Measurements from ENCODE around the gene ZSCAN22.
A peak's percentile ranks its signal among the peaks of the same experiment; 100 is the strongest.

Gene ZSCAN22

DNA sequence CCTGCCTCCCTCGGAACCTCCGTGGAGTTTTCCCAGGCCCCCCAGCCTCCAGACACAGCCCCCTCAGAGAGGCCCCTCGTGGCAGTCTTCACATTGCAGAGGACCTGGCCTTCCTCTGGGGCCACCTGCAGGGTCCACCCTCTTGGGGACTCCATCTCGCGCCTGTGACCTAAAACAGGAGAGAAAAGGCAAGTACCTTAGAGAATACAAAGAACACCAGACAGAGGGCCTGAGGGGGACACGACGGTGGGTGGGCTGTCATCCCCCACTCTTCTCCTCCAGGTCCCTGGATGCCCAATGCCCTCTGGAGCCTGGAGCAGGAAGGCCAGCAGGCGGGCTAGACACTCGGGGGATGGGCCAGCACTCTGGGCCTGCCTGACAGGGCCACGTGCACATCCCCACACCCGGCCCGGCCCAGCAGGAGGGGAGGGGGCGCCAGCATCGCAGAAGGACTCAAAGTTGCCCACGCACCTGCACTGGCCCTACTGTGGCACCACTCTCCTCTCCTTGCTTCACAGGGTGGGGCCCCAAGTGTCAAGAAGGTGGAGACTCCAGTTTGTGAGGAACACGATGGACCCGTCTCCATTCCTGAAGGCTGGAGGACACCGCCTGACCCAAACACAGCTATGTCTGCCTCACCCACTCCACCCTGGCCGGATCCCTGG is 30.8 kb downstream of the ZSCAN22 start:
- Histone ChIP-seq H3K27me3 (replicated peaks) (no peaks in the 10 kb centered on the region), H3K4me3 (ENCODE audit: low read depth, low read length) (no peak overlapping the region), H3K27ac (no peak overlapping the region), H3K36me3 (replicated peaks) (no peaks in the 10 kb centered on the region)
- TF ChIP-seq, protein P1, sequence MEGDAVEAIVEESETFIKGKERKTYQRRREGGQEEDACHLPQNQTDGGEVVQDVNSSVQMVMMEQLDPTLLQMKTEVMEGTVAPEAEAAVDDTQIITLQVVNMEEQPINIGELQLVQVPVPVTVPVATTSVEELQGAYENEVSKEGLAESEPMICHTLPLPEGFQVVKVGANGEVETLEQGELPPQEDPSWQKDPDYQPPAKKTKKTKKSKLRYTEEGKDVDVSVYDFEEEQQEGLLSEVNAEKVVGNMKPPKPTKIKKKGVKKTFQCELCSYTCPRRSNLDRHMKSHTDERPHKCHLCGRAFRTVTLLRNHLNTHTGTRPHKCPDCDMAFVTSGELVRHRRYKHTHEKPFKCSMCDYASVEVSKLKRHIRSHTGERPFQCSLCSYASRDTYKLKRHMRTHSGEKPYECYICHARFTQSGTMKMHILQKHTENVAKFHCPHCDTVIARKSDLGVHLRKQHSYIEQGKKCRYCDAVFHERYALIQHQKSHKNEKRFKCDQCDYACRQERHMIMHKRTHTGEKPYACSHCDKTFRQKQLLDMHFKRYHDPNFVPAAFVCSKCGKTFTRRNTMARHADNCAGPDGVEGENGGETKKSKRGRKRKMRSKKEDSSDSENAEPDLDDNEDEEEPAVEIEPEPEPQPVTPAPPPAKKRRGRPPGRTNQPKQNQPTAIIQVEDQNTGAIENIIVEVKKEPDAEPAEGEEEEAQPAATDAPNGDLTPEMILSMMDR (IDR thresholded peaks at IDR 0.05; ENCODE audit: low read depth, low read length, missing control alignments), result no peak
- in situ Hi-C loops (cut with HindIII; ENCODE audit: low pct_ligation_motif_present, low sequenced_read_pairs), result no loop called here
- DNase-seq, result no peak

DNA sequence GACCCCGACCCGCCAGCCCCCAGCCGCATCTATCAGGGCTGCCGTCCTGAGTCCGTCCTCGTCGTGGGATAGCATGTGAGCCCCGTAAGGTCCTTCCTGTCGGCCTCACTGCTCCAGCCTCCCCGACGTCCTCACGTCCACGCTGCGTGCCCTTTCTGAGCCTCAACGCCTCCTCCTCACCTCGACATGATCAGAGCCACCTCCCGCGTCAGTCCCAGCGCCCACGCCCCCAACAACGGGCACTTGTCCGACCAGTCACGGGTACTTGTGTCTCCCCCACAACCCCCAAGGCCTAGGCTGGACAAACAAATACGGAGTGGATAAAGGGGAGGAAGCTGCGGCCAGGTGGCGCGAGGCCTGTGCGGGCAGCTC is 35.1 kb downstream of the ZSCAN22 start:
- Histone ChIP-seq H3K27ac (peak overlapping the region; percentile 77), H3K36me3 (replicated peaks) (no peaks in the 10 kb centered on the region), H3K27me3 (replicated peaks) (no peaks in the 10 kb centered on the region), H3K4me3 (ENCODE audit: low read depth, low read length) (peak overlapping the region; percentile 72)
- in situ Hi-C loops (cut with HindIII; ENCODE audit: low pct_ligation_motif_present, low sequenced_read_pairs), result no loop called here
- TF ChIP-seq, protein P1 (IDR thresholded peaks at IDR 0.05; ENCODE audit: low read depth, low read length, missing control alignments), result no peak
- DNase-seq, result no peak

DNA sequence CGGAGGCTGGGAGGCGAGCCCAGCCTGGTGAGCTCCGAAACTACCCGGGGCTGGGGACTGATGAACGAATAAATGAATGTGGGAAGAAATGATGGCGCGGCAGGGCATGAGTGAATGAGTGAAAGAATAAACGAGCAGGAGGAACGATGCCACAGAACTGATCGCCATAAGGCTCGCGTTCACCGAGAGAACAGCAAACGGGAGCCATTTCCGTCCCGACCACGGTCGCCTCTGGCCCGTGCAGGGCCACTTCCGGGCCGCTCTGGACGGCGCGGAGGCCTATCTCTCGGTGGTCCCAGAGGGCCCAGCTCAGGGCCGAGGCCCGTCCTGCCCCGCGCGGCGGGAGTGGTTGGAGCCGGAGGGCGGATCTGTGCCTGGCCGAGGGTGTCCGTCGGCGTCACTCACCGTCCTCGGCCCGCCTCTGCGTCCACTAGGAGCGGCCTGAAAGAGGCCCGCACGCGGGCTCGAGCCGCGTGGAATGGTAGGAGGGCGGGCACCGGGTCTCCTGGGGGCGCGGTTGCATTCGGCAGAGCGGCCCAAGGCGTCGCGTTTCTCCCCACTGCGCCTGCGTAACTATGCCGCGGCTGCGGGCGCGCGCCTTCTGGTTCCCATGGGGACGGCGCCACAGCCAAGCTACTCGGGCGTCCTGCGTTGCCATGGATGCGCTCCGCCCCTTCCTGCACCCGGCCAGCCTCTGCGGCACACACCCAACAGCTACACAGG is 35.6 kb downstream of the ZSCAN22 start, which contains the start of gene ZNF497:
Gene ZNF497, minus strand, starts transcription at position 480 of the 723 bp plus-strand sequence. CDS start 5,116 bp downstream, outside the sequence.
- Histone ChIP-seq H3K36me3 (replicated peaks) (no peaks in the 10 kb centered on the region), H3K4me3 (ENCODE audit: low read depth, low read length) (peak within 1 kb of the TSS; percentile 72), H3K27me3 (replicated peaks) (no peaks in the 10 kb centered on the region), H3K27ac (peak within 1 kb of the TSS; percentile 77)
- in situ Hi-C loops (cut with HindIII; ENCODE audit: low pct_ligation_motif_present, low sequenced_read_pairs), result no loop called here
- TF ChIP-seq, protein P1 (IDR thresholded peaks at IDR 0.05; ENCODE audit: low read depth, low read length, missing control alignments), result no peak
- peak; percentile 93 for DNase-seq

DNA sequence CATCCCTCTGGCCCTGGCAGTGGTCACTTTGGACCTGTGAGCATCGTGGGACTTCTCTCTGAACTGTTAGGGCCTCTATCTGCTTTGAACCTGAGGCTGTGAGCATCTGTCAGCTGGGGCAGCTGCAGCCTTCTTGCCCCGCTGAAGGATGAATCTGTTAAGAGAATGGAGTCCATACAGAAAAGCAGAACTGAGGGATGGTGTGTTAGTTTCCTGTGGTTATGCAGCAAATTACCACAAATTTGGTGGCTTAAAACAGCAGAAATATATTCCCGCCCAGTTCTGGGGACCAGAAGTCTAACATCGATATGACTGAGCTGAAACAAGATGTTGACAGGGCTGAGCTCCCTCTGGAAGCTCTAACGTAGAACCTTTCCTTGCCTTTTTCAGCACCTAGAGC is 37.4 kb downstream of the ZSCAN22 start:
- H3K4me3 ChIP-seq (ENCODE audit: low read depth, low read length), result no peak overlapping the region
- no peak for DNase-seq
- H3K27me3 ChIP-seq (replicated peaks), result no peaks in the 10 kb centered on the region
- TF ChIP-seq, protein P1 (IDR thresholded peaks at IDR 0.05; ENCODE audit: low read depth, low read length, missing control alignments), result no peak
- in situ Hi-C loops (cut with HindIII; ENCODE audit: low pct_ligation_motif_present, low sequenced_read_pairs), result no loop called here
- no peaks in the 10 kb centered on the region for H3K36me3 ChIP-seq (replicated peaks)
- no peak overlapping the region for H3K27ac ChIP-seq

DNA sequence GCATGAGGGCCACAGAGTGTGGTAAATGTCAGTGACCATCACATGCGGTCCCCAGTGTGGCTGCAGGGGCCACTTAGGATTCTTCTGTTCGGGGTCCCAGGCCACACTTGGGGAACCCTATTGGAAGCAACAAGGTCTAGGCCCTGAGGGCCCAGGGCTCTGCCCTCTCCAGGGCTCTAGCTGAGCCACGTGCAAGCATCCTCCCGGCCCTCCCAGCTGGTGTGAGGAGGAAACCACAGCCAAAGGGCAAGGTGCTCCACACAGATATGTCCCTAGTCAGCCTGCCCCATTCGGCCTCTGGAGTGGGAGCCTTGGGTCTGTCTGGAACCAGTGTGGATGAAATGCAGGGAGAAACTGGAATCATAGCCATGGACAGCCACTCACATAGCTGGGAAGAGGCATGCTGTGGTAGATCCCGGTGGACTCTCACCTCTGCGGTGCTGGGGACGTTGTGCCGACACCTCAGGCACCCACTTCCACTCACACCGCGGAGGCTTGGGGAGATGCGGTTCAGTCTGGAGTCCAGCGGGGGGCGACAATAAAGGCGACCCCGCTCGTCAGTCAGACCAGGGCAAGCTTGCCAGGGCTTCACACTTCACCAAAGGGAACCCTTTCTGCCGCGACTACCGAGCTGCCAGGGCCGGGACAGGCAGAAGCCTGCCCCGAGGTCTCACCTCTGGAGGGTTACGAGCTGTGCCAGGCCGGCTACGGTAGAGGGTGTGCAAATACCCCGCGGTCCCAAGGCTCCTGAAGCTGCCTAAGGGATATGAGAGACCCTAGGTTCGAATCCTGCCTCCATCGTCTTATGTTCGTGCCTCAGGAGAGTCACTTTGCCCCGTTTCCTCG is 40.0 kb downstream of the ZSCAN22 start:
- no peak overlapping the region for H3K4me3 ChIP-seq (ENCODE audit: low read depth, low read length)
- no peak overlapping the region for H3K27ac ChIP-seq
- in situ Hi-C loops (cut with HindIII; ENCODE audit: low pct_ligation_motif_present, low sequenced_read_pairs), result no loop called here
- H3K27me3 ChIP-seq (replicated peaks), result no peaks in the 10 kb centered on the region
- TF ChIP-seq, protein P1 (IDR thresholded peaks at IDR 0.05; ENCODE audit: low read depth, low read length, missing control alignments), result no peak
- H3K36me3 ChIP-seq (replicated peaks), result no peaks in the 10 kb centered on the region
- DNase-seq, result no peak

All from brain microvascular endothelial cell (primary cell).